Renal pelvis (tissue), 4 donors: Measurements from ENCODE around the gene HSD11B1. TPM values are rescaled to one million over a fixed set of nuclear protein-coding genes. Genes with fewer than 3 reads are reported as not detected.

ENCODE experiments used
- DNase-seq: peaks from one replicate; pipeline ENCODE4 v3.0.0-alpha.2; 2013
- polyA plus RNA-seq, 3 donors: library from polyadenylated mRNA; unstranded; fragments of 120-200 nt; gene quantifications; one replicate each; pipeline ENCODE4 v1.2.1, GENCODE V29; 2013; ENCODE audit not compliant: insufficient read length in 3 of 3

The HSD11B1 gene
- polyA plus RNA-seq, 3 donors = 0.14 to 0.16 TPM; not detected in 1

DNA sequence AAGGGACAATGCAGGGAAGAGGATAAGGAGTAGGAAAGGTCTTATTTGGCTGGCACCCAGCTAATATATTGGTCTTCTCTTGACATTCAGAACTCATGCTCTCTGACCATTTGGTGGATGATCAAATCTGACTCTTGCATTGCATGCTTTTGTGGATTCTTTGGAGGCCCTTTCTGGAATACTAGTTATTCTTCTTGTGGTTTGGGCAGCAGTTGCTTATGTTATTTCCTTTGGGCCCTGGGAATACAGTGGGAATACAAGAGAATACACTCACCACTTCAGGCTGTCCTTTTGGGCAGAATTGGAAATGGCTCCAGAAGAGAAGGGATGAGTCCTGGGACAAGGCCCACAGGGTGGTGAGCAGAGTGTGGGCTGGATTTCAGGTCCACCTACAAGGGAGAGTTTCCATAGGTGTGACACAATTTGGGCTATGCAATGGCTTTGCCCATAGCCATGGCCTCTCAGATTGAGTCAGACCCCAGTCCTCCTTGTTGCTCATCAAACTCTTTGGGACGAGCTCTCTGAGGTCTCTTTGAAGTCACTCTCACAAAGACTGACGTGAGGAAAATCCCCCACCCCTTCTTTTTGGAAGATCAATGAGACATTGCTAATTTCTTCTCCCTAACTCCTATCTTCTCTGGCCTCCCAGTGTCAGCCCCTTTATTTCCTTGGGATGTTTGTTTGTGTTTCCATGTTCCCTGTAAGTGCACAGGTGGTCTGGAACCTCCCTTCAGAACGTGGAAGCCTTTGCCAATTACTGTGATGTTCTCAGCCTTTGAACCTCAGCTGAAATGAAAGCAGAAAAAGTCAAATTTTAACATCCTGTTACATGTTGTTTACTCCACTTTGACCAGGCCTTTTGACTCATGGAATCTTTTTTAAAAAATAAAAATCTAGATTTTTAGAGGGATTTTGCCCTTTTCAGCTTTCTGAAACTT lies 19.4 kb downstream of the HSD11B1 start:
- no peak for DNase-seq

DNA sequence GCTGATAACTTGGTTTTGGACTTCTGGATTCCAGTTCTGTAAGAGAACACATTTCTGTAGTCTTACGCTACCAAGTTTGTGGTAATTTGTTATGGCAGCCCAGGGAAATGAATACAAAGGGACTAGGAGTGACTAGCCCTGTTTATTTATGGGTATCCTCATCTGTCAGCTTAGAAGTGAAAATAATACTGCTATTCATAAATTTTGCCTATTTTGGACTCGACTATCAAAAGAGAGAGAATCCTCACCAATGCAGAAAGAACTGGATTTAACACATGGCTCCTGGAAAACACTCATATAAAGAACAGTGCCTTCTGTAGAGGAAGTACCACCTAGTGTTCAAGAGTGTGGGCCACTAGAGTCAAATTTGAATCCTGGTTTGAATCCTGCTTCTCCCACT lies 22.6 kb downstream of the HSD11B1 start:
- DNase-seq = no peak

DNA sequence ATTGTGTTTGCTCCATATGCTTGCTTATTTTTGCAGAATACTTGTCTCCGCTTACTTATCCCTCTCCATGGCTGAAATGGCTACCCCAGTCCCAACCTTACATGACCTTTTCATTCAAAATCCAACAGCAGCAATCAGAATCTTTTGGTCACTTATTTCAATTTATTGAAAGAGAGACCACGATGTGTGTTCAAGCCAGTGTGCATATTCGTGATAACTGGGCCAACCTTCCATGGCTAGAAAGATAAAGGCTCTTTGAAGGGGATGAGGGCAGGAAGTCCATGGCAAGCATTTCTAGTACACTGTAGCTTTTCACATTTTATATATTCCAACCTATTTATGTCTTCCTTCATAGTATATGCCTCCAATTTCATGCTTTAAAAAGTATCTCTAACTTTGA lies 23.1 kb downstream of the HSD11B1 start:
- no peak for DNase-seq

DNA sequence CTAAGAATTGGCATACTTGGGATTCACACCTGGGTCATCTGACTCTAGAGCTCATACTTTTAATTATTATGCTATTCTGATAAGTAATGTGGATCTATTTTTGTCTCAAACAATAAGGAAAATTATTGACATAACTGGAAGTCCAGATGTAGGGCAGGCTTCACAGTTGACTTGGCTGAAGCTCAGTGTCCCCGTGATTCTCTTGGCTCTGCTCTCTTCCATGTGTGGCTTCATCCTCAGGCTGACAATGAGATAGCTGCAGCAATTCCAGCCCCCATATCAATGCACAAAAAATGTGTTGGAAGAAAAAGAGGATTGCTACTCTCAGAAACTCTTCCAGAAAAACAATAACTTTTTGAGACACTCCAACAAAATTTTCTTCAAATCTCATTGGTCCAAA lies 23.8 kb downstream of the HSD11B1 start:
- DNase-seq = no peak

DNA sequence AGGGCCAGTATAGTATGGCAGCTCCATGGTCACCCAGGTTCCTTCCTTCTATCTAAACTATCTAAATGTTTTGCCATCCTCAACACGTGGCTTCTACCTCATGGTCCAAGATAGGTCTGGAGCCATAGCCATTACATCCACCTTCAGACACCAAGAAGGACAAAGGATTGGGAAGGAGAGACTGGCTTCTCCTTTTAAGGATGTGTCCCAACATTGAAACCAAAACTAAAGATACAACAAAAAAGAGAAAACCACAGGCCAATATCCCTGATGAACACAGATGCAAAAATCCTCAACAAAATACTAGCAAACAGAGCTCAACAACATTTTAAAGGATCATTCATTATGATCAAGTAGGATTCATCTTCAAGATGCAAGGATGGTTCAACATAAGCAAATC lies 24.8 kb downstream of the HSD11B1 start:
- DNase-seq = no peak

DNA sequence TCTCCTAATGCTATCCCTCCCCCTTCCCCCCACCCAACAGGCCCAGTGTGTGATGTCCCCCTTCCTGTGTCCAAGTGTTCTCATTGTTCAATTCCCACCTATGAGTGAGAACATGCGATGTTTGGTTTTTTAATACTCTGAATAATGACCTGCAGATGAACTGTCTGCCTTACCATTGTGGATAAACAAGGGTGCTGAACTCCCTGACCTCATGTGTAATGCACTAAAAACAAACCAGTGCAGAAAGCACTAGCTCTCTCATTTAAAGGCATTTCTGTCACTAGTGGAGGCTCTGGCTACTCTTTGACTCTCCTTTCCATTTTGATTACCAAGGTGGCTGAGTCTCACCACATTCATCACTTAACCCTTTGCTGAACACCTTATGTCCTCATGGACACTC lies 28.1 kb downstream of the HSD11B1 start:
- no peak for DNase-seq

DNA sequence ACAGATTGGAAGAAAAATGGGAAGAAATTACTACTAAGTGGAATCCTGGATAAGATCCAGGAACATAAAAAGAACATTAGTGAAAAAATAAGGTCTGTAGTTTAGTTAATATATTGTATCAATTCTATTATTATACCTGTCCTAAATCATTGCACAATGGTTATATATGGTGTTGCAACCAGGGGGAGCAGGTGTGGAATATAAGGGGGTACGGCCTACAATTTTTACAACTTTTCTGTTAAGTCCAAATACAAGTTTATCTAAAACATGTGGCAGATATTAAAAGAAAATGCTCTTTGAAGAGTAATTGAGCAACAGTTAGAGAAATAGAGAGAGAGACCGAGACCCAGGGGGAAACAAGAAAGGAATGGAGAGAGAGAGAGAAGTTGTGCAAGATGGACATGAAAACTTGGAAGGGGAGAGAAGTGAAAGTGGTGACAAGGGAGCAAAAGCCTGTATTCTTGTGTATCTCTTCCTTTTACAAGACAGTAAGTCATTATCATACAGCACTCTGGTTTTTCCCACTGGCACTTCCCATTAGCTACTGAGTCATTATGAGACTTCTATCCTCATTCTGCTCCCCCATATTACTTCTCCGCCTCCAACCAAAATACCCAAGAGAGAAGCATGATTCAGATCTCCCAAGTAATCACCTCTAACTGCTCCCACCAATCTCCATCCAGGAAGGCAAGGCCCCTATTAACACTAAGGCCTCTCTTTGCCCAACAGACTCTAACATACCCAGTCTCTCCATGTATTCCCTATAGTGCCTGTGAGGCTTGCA lies 29.0 kb downstream of the HSD11B1 start:
- no peak for DNase-seq

DNA sequence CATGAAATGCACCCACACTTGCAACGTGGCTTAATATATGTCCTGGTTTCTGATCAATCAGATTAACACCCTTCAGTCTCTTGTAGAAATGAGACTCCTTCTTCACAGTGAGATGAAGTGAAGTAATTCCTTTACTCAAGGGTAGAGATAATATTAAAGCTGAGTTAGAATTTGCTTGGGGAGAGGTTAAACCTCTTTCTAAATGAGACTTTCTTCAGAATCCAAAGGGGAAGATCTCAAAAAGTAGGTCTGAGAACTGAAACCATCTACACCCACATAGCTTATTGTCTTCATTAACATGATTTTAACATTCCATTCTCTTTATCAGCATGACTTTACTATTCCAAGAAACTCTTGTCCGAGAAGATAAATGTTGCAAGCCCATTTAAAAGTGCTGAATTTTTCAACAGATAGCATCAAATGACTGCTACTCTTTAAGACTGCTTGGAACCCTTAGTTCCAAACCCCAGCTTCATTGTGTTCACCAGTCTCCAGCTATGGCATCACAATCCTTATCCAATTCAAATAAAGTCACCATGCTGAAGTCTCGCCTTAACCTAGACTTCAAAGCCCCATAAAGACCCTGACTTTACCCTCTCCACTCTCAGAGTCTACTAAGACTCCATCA lies 32.0 kb downstream of the HSD11B1 start:
- DNase-seq = no peak

DNA sequence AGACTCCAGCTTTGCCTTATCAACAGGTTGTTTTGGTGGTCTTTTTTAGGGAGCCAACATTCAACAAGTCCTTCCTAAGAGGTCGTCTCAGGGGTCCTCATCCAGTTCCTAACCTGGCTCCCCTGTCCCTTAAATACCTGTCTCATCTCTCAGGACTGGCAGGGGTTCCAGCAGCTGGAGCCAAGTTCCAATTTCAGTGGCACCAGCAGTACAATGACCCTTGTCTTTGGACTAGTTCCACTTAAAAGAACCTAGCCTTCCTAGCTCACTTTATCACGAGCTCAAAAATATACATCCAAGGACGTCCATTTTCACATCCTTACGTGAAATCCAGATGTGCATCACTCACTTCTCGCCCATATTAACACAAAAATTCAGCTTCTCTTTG lies 32.5 kb downstream of the HSD11B1 start:
- no peak for DNase-seq

DNA sequence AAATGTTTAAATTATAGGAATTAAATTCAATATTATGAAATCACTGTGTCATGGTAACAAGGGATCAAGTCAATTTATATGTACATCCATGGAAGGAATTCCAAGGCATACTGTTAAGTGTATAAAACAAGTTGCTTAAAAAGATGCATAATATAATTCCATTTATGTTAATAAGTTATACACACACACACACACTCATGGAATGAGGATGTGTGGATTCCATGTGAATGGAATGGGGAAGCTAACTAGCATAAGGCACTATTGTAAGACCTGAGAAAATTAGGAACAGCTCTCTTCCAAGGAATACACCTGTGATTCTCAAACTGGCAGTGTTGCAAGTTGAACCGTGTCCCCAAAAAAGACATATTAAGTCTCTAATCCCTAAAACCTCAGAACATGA lies 33.6 kb downstream of the HSD11B1 start:
- DNase-seq = no peak

DNA sequence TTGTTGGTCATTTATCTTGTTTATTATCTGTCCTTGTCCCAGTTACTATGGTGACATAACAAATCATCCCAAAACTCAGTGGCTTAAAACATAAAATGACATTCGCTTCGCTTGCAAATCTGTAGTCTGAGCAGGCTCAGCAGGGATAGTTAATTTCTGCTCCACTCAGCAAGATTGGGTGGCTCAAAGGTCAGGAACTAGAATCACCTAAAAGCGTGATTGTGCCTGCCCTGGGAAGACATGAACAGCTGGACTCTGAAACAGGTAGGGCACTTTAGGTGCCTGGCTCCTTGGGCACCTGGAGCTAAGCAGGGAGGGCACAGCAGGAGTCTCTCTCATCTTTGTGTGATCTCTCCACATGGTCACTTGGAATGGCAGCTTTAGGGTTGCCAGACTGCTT lies 36.5 kb downstream of the HSD11B1 start:
- no peak for DNase-seq

DNA sequence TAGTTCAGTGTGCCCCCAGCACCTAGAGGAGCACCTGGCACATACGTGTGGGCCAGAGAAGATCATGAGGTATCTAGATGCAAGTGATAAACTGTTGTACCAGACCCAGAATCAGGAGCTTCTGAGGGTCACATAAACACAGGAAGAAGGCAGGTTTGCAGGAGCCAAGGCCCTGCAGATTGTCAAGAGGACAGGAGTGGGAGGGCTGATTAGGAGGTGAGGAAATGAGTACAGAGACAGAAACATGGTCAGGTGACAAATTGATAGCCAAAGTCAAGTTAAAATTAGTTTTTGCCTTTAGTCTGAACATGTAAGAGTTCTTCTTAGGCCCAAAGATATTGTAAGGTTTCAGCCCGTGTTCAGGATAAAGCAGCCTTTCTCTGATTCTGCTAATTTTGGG lies 37.2 kb downstream of the HSD11B1 start:
- no peak for DNase-seq

DNA sequence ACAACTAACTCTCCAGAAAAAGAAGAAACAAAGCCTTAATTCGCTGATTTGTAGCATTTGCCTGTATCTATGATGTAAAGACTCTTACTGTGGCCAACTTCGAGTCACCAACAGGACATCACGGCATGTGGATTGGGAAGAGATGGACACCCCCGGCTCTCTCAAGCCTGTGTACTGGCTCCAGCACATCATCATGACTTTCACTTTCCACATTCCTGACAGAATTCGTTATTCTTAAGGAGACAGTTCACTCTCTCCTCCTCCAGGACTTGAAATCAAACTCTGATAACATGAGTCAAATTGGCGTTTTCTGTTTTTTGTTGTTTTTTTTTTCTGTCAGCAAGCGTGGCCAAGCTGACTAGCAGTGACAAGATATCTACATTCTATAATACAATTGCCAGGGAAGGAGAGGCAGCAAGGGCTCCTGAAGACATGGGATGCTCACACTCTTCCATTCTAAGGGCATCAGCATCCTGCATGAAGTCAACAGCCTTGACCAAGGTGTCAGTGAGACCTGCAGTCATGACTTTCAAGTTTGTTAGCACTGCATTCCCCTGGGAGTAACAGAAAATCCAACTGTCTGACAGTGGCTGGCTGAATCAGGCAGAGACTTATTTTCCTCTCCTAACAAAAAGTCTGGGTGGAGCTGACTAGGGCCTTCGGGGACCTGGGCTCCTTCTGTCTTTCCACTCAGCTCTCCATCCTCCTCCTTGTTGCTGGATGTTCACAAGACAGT lies 37.9 kb downstream of the HSD11B1 start:
- DNase-seq = no peak

DNA sequence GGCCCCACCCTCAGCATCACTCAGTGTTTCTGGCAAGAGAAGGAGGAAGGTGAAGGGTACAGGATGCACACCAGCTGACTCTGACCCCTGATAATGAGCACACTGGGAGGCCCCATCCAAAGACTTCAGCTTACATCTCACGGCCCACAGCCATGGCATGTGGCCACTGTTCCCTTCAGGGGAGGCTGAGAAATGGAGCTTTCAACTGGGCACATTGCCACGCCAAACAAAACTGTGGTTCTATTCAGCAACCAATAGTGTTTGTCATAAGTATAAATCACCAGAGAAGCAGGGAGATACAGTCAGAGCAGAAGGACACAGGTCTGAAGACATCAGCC lies 38.5 kb downstream of the HSD11B1 start:
- no peak for DNase-seq

DNA sequence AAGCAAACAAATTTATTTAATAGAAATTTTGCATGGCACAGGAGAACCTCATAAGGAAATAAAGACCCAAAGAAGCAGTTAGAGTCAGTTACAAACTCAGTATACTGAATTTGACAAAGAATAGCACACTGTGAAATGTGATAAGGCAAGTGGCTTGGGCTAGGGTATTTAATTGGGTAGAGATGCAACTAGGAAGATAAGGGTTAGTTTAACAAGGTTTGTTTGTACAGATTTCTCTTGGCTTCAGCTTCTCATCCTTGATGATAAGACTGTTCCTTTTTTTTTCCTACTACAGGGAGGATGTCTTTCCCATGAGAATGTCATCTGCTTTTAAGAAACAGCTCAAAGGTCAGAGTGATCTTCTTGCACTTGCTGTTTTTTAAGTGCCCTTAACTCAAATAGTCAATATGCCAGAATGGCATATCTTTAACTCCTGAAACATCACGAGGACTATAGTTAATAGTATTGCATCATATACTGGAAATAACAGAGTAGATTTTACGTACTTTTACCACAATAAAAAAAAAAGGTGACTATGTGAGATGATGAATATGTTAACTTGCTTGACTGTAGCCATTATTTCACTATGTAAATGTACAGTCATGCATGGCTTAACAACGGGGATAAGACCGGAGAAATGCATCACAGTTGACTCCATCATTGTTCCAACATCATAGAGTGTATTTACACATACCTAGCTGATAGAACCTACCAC lies 42.0 kb downstream of the HSD11B1 start:
- no peak for DNase-seq

DNA sequence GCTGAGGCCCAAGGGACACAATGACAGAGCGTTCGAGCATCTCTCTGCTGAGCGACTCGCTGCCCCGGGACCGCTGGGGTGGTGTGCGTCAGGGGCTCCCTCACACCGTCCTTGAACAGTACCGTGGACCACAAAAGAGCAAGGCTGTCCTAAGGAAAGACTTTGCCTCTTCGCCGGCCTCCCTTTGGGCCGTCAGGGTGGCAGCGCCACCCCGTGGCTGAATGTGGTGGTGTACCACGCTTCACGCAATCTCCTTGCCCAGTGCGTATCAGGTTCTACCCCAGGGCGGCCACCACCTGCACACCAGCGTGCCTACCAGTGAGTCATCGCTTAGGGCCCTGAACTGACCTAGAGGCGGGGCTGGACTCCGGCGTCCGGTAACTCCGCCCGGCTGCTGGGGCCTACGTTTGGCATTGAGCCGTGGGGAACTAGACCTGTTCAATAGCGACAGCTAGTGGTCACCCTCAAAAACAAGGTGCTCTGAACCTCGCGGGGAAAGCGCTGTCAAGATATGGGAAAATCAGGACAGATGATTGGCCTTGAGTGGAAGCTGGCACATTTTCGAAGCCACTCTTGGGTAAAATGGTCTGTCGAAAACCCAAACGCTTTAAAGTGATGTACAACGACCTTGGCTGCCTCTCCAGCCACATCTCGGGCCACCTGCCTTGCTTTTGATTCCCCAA lies 43.1 kb downstream of the HSD11B1 start:
- peak; percentile 80 for DNase-seq

DNA sequence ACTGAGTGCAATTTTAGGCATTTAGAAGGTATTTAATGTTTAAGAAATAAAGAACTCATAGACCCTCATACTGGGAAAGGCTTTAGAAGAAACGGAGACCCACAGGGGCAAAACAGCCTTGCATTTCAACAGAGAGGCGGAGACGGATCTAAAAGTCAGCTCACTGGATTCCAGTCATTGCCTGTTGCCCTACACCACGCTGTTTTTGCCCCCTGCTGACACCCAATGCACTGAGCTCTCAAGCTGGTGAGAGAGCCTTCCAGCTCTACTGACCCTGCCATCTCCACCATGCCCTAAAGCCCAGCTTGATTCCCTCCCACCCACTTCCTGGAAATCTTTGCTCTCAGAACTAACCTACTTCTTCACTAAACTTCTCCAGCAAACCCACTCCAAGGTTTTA lies 44.0 kb downstream of the HSD11B1 start:
- DNase-seq = no peak

DNA sequence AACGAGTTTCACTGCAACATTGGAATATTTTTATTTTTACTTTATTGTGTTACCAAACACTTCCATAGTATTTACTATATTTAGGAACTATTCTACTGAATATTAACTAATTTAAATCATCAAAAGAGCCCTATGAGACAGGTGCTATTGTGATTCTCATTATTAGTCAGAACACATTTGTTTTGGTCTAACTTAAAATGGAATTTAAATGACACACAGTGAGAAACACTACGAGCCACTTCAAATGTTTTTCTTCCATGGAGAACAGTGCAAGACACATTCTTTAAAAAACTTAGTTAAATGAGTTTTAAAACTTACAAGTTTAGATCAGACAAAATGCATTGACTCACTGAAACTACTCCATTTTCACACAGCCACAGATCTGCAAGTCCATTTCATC lies 44.6 kb downstream of the HSD11B1 start:
- DNase-seq = no peak

DNA sequence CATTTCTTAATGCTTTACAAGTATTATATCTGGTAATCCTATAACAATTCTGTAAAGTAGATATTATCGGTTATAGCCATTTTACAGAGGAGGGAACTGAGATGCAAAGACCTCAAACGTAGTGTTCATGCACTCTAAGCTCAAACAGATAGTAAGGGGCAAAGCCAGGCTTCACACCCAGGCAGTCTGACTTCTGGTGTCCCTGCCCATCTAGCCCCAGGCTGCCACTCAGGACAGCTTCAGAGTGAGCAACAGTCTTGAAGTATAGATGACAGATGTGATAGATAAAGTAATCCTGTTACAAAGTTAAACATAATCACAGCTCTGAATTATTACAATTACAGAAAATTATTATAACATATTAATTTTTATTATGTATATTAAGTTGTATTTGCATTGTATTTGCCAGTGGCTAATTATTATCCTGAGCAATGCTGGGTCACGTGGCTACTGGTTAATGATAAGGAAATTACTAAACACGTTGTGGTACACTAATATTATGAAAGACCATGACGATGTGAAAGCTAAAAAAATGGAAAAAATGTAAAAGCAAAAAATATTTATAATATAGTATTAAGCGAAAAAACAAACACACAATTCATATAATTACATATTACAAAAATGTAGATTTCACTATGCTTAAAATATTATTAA lies 45.2 kb downstream of the HSD11B1 start:
- DNase-seq = no peak

DNA sequence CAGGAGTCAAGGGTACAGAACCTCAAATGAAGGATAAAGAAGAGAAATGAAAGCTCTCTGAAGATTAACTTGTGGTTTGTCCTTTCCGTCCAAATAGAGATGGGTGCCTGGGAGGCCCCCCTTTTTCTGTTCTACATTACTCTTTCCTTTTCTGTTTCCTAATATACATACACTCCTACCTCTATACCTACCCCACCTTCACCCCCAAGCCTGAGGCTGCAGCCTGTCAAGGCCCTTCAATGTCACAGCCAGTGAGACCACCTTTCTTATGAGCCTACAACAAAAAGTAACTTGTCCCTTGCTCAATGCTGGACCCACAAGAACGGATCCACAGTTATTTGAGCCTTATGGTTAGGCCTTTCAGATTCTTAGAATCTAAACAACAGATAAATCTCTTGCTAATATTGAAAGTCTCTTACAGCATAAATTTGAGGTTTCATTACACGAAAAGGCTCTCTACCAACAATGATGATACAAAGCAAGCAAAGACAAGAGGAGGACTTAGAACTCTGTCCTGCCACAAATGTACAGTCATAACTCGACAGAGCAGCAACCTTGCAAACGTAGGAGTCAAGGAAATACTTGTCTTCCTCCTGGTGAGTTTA lies 47.1 kb downstream of the HSD11B1 start:
- no peak for DNase-seq
